ENCODE results near the gene GP1BB. TPM values are rescaled to one million over a fixed set of nuclear protein-coding genes. Genes with fewer than 3 reads are reported as not detected.

The GP1BB gene
- total and polyA plus RNA-seq, 2 of the 4 experiments (the other 2 are of a cell fraction): 0.18 to 1.5 TPM

DNA sequence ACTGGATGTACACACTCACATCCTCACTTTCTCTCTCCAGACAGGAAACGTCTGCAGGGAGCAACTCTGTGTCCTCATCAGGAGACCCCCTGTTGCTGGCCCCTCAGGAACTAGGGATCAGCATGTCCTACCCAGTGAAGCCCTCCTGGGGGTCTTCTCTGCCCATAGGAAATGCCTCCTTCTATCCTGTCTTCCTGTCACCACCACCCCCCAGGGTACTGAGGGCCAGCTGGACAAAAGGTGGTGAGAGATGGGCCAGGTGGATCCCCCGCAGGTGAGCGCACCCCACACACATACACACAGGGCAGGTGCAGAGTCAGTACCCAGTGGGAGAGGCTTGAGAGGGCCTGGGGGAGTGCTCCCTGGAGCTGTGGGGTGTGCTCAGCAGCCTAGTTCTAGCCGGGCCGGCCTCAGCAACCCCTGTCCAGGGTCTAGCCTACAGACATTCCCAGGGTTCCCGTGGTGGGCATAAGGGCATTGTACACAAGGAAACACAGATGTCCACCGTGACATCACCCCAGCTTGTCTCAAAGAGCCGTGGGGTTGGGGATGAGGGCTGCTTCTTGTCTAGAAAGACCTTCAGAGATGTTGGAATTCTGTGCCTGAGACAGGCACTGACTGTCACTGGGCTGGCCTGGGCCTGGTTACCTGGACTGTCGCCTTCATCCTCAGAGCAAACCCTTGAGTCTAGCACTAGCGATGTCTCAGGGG is 9.2 kb downstream of the GP1BB start:
- intact Hi-C loops (cut with micrococcal nuclease) (loop anchor here (5.0 kb wide), 2 partner anchors 120 to 280 kb away; partner anchors contain the start of genes GNB1L and RTL10), dilution Hi-C loops (cut with HindIII; ENCODE audit: low sequenced_read_pairs, unreplicated experiment) (no loop called here), in situ Hi-C loops (cut with MboI; ENCODE audit: low sequenced_read_pairs) (loop anchor here (5.0 kb wide), 1 partner anchor 180 kb away; no protein-coding TSS in a partner anchor)
- TF ChIP-seq, protein P1, sequence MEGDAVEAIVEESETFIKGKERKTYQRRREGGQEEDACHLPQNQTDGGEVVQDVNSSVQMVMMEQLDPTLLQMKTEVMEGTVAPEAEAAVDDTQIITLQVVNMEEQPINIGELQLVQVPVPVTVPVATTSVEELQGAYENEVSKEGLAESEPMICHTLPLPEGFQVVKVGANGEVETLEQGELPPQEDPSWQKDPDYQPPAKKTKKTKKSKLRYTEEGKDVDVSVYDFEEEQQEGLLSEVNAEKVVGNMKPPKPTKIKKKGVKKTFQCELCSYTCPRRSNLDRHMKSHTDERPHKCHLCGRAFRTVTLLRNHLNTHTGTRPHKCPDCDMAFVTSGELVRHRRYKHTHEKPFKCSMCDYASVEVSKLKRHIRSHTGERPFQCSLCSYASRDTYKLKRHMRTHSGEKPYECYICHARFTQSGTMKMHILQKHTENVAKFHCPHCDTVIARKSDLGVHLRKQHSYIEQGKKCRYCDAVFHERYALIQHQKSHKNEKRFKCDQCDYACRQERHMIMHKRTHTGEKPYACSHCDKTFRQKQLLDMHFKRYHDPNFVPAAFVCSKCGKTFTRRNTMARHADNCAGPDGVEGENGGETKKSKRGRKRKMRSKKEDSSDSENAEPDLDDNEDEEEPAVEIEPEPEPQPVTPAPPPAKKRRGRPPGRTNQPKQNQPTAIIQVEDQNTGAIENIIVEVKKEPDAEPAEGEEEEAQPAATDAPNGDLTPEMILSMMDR (conservative IDR thresholded peaks at IDR 0.05; ENCODE audit: low read depth, low read length): no peak
- TF ChIP-seq RAD21 (IDR thresholded peaks at IDR 0.05; ENCODE audit: low read length) (no peak), SMC3 (IDR thresholded peaks at IDR 0.05; ENCODE audit: low read depth, low read length) (no peak), CEBPB (IDR thresholded peaks at IDR 0.05; ENCODE audit: low read depth, low read length) (no peak), NFE2L2 (IDR thresholded peaks at IDR 0.05; ENCODE audit: low read depth, low read length) (no peak), MAFK (IDR thresholded peaks at IDR 0.05; ENCODE audit: low read depth, low read length) (no peak), FOS (IDR thresholded peaks at IDR 0.05; ENCODE audit: low read depth, low read length) (no peak), MXI1 (IDR thresholded peaks at IDR 0.05; ENCODE audit: borderline replicate concordance, low read depth, low read length) (no peak), POLR2A (IDR thresholded peaks at IDR 0.05; ENCODE audit: low read depth, low read length) (no peak), RCOR1 (IDR thresholded peaks at IDR 0.05; ENCODE audit: insufficient replicate concordance, low read length) (no peak), MAZ (IDR thresholded peaks at IDR 0.05; ENCODE audit: borderline replicate concordance, low read depth, low read length) (no peak), BHLHE40 (IDR thresholded peaks at IDR 0.05; ENCODE audit: low read depth, low read length) (no peak)
- TF ChIP-seq, protein P2, sequence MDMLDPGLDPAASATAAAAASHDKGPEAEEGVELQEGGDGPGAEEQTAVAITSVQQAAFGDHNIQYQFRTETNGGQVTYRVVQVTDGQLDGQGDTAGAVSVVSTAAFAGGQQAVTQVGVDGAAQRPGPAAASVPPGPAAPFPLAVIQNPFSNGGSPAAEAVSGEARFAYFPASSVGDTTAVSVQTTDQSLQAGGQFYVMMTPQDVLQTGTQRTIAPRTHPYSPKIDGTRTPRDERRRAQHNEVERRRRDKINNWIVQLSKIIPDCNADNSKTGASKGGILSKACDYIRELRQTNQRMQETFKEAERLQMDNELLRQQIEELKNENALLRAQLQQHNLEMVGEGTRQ (IDR thresholded peaks at IDR 0.05; ENCODE audit: low read depth, low read length): no peak
- Histone ChIP-seq H3K9me3 (ENCODE audit: control insufficient read depth, insufficient read depth, low read length) (no peaks in the 10 kb centered on the region), H4K20me1 (ENCODE audit: insufficient read depth, low read length) (no peaks in the 10 kb centered on the region), H3K4me3 (ENCODE audit: insufficient read depth, low read depth, low read length) (no peak overlapping the region), H3K36me3 (ENCODE audit: control insufficient read depth, insufficient read depth, low read length) (no peaks in the 10 kb centered on the region), H2AK5ac (ENCODE audit: low read depth, low read length) (no peak overlapping the region), H2AK9ac (replicated peaks; ENCODE audit: low read depth, low read length, poor library complexity) (no peak overlapping the region), H3K23ac (ENCODE audit: low read depth, low read length) (no peak overlapping the region), H3K4me1 (ENCODE audit: control insufficient read depth, insufficient read depth, low read length) (peaks cover under 1% of the 10 kb centered on the region), H3K9ac (ENCODE audit: low read depth, low read length) (no peak overlapping the region), H3K14ac (replicated peaks; ENCODE audit: low read depth, low read length) (no peak overlapping the region), H3K56ac (ENCODE audit: extremely low read depth, insufficient read depth, low read length) (no peak overlapping the region), H2BK15ac (ENCODE audit: low read depth, low read length) (no peak overlapping the region), H4K91ac (ENCODE audit: insufficient read depth, low read depth, low read length) (no peak overlapping the region), H3K18ac (ENCODE audit: low read depth, low read length) (no peak overlapping the region), H2AFZ (replicated peaks; ENCODE audit: low read length, poor library complexity) (no peak overlapping the region), H2BK120ac (ENCODE audit: low read depth, low read length) (no peak overlapping the region), H3K27me3 (ENCODE audit: control insufficient read depth, insufficient read depth, low read length) (peaks cover 14% of the 10 kb centered on the region; the same call in 1 of the 2 replicates), H4K5ac (ENCODE audit: low read depth, low read length) (no peak overlapping the region), H3K27ac (ENCODE audit: insufficient read depth, low read length) (no peak overlapping the region), H2BK5ac (ENCODE audit: low read depth, low read length, poor library complexity, severe bottlenecking) (no peak overlapping the region), H4K8ac (ENCODE audit: low read depth in 2 of 2, low read length in 2 of 2) (no peak overlapping the region), H3K4ac (ENCODE audit: low read depth, low read length) (no peak overlapping the region), H3K4me2 (ENCODE audit: low read depth, low read length) (no peak overlapping the region), H2BK20ac (ENCODE audit: low read depth, low read length) (no peak overlapping the region), H3K9me1 (ENCODE audit: insufficient read depth, low read length) (no peaks in the 10 kb centered on the region), H3K79me1 (ENCODE audit: low read depth in 1 of 2, low read length in 2 of 2) (no peaks in the 10 kb centered on the region)
- CTCF ChIA-PET: interaction anchor here (1.3 kb wide), 1 partner anchor 178 kb away, joined by 4 read pairs; no protein-coding TSS in a partner anchor
- ATAC-seq (ENCODE audit: low read depth) (no peak), DNase-seq (no peak)
- BruUV-seq (replicated peaks): no TSS peak
- 67% methylated on average over 1 of the region's 10 CpGs; no CpG with 5 or more reads in 1 of the 2 experiments for WGBS, 2 experiments (ENCODE audit: extremely low coverage in 2 of 2, insufficient read length in 1 of 2)
- POLR2A ChIA-PET (ENCODE audit: unreplicated experiment): no interaction called here

Measured in IMR-90 (cell line).